Measurements from ENCODE around the gene RCBTB2.
"Not testable (repeated sequence)": the region's sequence is repeated elsewhere in the genome, so short reads cannot be mapped to it uniquely, and the experiment has no call there.

The RCBTB2 gene

GRCh38 chr13:48477191-48477855, 55.6 kb downstream of the RCBTB2 start:
- no peaks in the 10 kb centered on the region for H3K9me3 Mint-ChIP-seq
- no peak overlapping the region for H3K27ac Mint-ChIP-seq
- H3K36me3 Mint-ChIP-seq (ENCODE audit: low read depth) = peaks cover 37% of the 10 kb centered on the region
- TF ChIP-seq CTCF (IDR thresholded peaks at IDR 0.05; ENCODE audit: unreplicated experiment in 3 of 3) = no peak
- no peaks in the 10 kb centered on the region for H3K27me3 Mint-ChIP-seq (ENCODE audit: low read depth)
- no peaks in the 10 kb centered on the region for H3K4me1 Mint-ChIP-seq
- H3K4me3 Mint-ChIP-seq = no peak overlapping the region

DNA sequence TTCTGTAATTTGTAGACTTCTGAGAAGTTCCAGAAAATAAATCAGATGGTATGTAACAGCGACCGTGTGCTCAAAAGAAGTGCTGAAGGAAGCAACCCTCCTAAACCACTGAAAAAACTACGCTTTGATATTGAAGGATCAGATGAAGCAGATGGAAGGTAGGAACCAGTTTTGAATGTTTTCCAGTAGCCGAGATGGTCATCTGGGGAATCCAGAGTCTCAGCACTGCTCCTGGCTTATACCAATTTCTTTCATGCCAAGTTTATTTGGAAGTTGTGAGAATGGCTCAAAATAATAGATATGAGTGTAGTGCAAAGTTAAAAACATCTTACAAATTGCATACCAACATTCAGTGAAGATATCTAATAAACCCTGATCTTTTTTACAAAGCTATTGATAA, 56.2 kb downstream of the RCBTB2 start:
- Mint-ChIP-seq H3K4me1 (no peaks in the 10 kb centered on the region), H3K9me3 (peaks cover 1% of the 10 kb centered on the region), H3K27ac (no peak overlapping the region), H3K36me3 (ENCODE audit: low read depth) (peaks cover 42% of the 10 kb centered on the region), H3K27me3 (ENCODE audit: low read depth) (no peaks in the 10 kb centered on the region), H3K4me3 (no peak overlapping the region)
- TF ChIP-seq CTCF (IDR thresholded peaks at IDR 0.05; ENCODE audit: unreplicated experiment in 3 of 3) = no peak

DNA sequence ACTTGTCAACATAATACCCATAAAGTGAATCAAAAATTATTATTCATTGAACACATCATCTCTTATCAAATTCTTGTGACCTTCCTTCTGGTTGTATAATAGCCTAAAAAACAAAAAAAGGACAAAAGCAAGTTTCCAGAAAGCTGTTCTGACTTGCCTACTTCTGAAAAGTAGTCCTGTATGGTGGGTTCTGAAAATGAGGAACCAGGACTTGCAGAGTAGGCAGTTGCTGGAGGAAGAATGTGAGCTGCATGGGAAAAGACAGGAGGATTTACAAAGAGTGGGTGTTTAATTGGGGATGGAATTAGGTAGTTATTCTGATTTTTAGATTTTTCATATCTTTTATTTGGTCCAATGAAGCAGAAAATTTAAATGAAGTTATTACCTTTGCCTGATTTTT, 56.7 kb downstream of the RCBTB2 start:
- H3K9me3 Mint-ChIP-seq = peaks cover 4% of the 10 kb centered on the region
- H3K4me1 Mint-ChIP-seq = no peaks in the 10 kb centered on the region
- H3K4me3 Mint-ChIP-seq = no peak overlapping the region
- peaks cover 45% of the 10 kb centered on the region for H3K36me3 Mint-ChIP-seq (ENCODE audit: low read depth)
- no peak overlapping the region for H3K27ac Mint-ChIP-seq
- no peak for TF ChIP-seq CTCF (IDR thresholded peaks at IDR 0.05; ENCODE audit: unreplicated experiment in 3 of 3)
- H3K27me3 Mint-ChIP-seq (ENCODE audit: low read depth) = no peaks in the 10 kb centered on the region

GRCh38 chr13:48475230-48475629, 57.6 kb downstream of the RCBTB2 start:
- Mint-ChIP-seq H3K9me3 (peaks cover 4% of the 10 kb centered on the region), H3K36me3 (ENCODE audit: low read depth) (peaks cover 45% of the 10 kb centered on the region)
- TF ChIP-seq CTCF (IDR thresholded peaks at IDR 0.05; ENCODE audit: unreplicated experiment in 3 of 3) = no peak

GRCh38 chr13:48457578-48458242, 75.2 kb downstream of the RCBTB2 start:
- Mint-ChIP-seq H3K27ac (no peak overlapping the region), H3K9me3 (no peaks in the 10 kb centered on the region), H3K4me3 (no peak overlapping the region), H3K27me3 (ENCODE audit: low read depth) (no peaks in the 10 kb centered on the region), H3K4me1 (no peaks in the 10 kb centered on the region), H3K36me3 (ENCODE audit: low read depth) (peaks cover 52% of the 10 kb centered on the region)
- TF ChIP-seq CTCF (IDR thresholded peaks at IDR 0.05; ENCODE audit: unreplicated experiment in 3 of 3) = no peak

More at GRCh38 chr13:48475230-48475629, 57.6 kb downstream of the RCBTB2 start:
- Mint-ChIP-seq H3K27ac (no peak overlapping the region), H3K4me3 (no peak overlapping the region), H3K4me1 (no peaks in the 10 kb centered on the region), H3K27me3 (ENCODE audit: low read depth) (no peaks in the 10 kb centered on the region)

- no peak overlapping the region for H3K4me3 Mint-ChIP-seq
- no peak overlapping the region for H3K27ac Mint-ChIP-seq
- TF ChIP-seq CTCF (IDR thresholded peaks at IDR 0.05; ENCODE audit: unreplicated experiment in 3 of 3) = no peak
- no peaks in the 10 kb centered on the region for H3K27me3 Mint-ChIP-seq (ENCODE audit: low read depth)
- H3K9me3 Mint-ChIP-seq = peaks cover 6% of the 10 kb centered on the region
- peaks cover 57% of the 10 kb centered on the region for H3K36me3 Mint-ChIP-seq (ENCODE audit: low read depth)
- H3K4me1 Mint-ChIP-seq = no peaks in the 10 kb centered on the region
Measured at GRCh38 chr13:48456546-48456945, 76.3 kb downstream of the RCBTB2 start.

GRCh38 chr13:48451196-48451595, 81.7 kb downstream of the RCBTB2 start:
- H3K9me3 Mint-ChIP-seq = peaks cover 17% of the 10 kb centered on the region
- not testable (repeated sequence) for H3K4me1 Mint-ChIP-seq; H3K27me3 Mint-ChIP-seq (ENCODE audit: low read depth); H3K27ac Mint-ChIP-seq; H3K4me3 Mint-ChIP-seq
- peaks cover 42% of the 10 kb centered on the region for H3K36me3 Mint-ChIP-seq (ENCODE audit: low read depth)

Data from nephron (organoid).